HG02885 (cell line): ENCODE results near the gene C1orf174.

Experiments used
- ATAC-seq: cut with Tn5 transposase; IDR thresholded peaks from one replicate; pipeline ENCODE4 v1.9.1; 2021; ENCODE audit warnings: mild to moderate bottlenecking; ENCODE audit not compliant: unreplicated experiment, poor library complexity

Gene C1orf174

GRCh38 chr1:3879099-3879498, 21.0 kb downstream of the C1orf174 start:
- no peak for ATAC-seq

GRCh38 chr1:3876716-3877115, 23.4 kb downstream of the C1orf174 start:
- ATAC-seq = no peak

GRCh38 chr1:3874736-3875135, 25.3 kb downstream of the C1orf174 start:
- no peak for ATAC-seq

GRCh38 chr1:3872546-3872945, 27.5 kb downstream of the C1orf174 start:
- ATAC-seq = no peak

- ATAC-seq = no peak
Measured at GRCh38 chr1:3871451-3871805, 28.6 kb downstream of the C1orf174 start.

GRCh38 chr1:3869751-3870301, 30.2 kb downstream of the C1orf174 start:
- no peak for ATAC-seq

GRCh38 chr1:3868464-3869006, 31.5 kb downstream of the C1orf174 start:
- ATAC-seq = no peak

- no peak for ATAC-seq
Measured at GRCh38 chr1:3865606-3866160, 34.4 kb downstream of the C1orf174 start.

GRCh38 chr1:3864884-3865283, 35.2 kb downstream of the C1orf174 start:
- no peak for ATAC-seq

- ATAC-seq = no peak
Measured at GRCh38 chr1:3863231-3863935, 36.7 kb downstream of the C1orf174 start.

GRCh38 chr1:3858231-3858981, 41.7 kb downstream of the C1orf174 start:
- ATAC-seq = no peak

- no peak for ATAC-seq
Measured at GRCh38 chr1:3857791-3858129, 42.3 kb downstream of the C1orf174 start.

GRCh38 chr1:3856923-3857790, 42.9 kb downstream of the C1orf174 start, which contains the start of the genes CEP104 and DFFB:
CEP104 (minus strand) TSS chr1:3857211; CDS start chr1:3852407, 4,804 bp downstream.
DFFB (plus strand) TSS chr1:3857476; CDS start chr1:3857604, 128 bp downstream.
- ATAC-seq = peak; percentile 93

- ATAC-seq = no peak
Measured at GRCh38 chr1:3852711-3853485, 47.2 kb downstream of the C1orf174 start.

GRCh38 chr1:3852091-3852490, 48.0 kb downstream of the C1orf174 start:
- no peak for ATAC-seq

- no peak for ATAC-seq
Measured at GRCh38 chr1:3851292-3851691, 48.8 kb downstream of the C1orf174 start.

GRCh38 chr1:3850857-3851256, 49.2 kb downstream of the C1orf174 start:
- no peak for ATAC-seq

GRCh38 chr1:3847081-3847480, 53.0 kb downstream of the C1orf174 start:
- no peak for ATAC-seq

GRCh38 chr1:3846541-3846940, 53.5 kb downstream of the C1orf174 start:
- ATAC-seq = no peak
